Glomerular visceral epithelial cell (primary cell): ENCODE measurements around the gene OR8J3.
"Not testable (repeated sequence)": the region's sequence is repeated elsewhere in the genome, so short reads cannot be mapped to it uniquely, and the experiment has no call there.

ENCODE experiments used
- DNase-seq: peaks from one replicate; pipeline ENCODE4 v3.0.0-alpha.2; 2016; ENCODE audit errors: extremely low spot score

OR8J3 gene, protein sequence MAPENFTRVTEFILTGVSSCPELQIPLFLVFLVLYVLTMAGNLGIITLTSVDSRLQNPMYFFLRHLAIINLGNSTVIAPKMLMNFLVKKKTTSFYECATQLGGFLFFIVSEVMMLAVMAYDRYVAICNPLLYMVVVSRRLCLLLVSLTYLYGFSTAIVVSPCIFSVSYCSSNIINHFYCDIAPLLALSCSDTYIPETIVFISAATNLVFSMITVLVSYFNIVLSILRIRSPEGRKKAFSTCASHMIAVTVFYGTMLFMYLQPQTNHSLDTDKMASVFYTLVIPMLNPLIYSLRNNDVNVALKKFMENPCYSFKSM

DNA sequence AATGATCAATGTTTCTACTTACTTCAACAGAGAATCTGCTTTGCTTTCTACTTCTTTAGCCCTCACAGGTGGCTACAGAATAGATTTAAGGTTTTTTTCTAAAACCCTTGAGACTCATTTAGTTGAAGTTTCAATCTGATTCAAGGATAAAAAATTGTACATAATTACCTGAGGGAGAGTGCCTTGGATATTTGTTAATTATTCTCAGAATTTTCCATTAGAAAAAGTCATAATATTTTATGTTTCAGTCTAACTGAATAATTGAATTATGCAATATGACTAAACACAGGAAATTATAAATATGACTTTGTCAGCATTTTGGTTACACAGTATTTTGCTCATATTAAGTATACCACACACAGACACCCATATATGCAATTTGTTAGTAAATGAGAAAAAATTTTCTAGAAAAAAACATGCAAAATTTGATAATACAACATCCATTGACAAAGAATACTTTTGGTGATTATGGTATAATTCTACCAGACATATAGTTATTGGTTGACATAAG lies at the start of gene OR8J3:
OR8J3 (minus strand) TSS at position 51 of the 511 bp plus-strand sequence. CDS start 2,483 bp downstream, outside the sequence.
- DNase-seq: no peak

DNA sequence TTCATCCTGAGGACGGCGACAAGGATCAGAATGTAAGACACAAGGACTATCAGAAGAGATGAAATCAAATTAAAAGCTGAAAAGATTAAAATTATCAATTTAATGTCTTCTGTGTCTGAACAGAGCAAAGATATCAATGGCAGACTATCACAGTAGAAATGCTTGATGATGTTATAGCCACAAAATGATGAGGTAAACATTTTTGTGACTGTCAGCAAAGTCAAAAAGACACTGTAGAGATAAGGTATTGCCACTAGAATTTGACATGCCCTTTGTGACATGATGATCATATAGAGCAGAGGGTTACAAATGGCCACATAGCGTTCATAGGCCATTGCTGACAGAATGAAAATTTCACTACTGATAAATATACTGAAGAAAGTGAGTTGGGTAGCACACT lies 48.6 kb upstream of the OR8J3 start:
- DNase-seq: no peak

DNA sequence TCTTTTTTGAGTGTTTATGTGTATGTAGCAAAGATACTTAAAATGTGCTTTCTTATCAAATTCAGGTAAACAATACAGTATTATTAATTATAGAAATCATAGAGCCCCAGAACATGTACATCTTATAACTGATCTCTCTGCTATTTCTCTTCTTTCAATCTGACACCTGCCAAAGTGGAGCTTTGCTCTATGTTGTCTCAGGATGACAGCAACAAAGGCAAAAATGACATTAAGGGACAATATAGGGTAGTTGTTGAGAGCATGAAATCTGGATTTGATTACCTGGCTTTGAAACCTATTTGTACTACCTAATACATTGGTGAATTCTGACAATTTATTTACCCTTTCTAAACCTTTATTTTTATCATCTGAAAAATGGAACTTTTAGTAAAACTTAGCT lies 43.5 kb upstream of the OR8J3 start:
- no peak for DNase-seq

DNA sequence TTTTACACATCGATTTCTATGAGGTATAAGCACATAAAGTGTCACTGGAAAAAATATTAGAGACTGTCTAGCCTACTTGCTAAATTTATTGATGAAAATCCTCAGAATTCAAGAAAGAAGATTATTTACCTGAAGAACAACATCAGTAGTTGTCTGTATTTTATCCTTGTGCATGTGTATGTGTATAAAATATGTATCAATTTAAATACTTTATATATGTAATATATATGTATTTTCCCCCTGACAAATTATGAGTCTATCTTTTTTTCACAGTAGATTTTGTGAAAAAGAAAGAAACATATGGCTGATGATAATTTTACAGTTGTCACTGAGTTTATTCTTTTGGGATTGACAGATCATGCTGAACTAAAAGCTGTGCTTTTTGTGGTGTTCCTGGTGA lies 36.3 kb upstream of the OR8J3 start, which contains the start of gene OR5J2:
OR5J2 (plus strand) TSS at position 301 of the 400 bp plus-strand sequence; CDS start at position 301, 0 bp downstream.
- DNase-seq: no peak

DNA sequence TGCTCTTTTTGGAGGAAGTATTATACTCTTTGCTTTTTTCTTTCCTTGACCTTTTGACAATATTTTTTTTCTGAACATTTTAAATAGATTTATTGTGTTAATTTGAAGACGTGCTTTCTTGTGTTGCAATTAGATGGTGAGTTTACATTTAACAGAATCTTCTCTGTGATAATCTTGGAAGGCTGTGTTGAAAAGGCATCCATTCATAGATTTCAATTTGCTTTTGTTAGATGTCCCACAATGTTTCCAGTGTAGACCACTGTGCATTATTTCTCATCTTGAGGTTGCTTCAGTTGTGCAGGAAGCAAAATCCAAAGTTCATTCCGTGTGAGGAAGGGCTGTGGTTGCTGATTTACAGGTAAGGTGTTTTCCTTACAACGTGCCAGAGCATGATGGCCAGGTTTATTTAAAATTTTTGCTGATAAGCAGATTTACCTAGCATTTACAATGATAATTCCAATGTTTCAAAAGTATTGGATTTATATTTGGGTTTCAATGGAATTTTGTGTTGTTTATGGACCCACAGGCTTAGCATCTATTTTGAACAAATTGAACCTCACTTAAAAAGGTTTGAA lies 32.3 kb upstream of the OR8J3 start:
- DNase-seq: no peak

DNA sequence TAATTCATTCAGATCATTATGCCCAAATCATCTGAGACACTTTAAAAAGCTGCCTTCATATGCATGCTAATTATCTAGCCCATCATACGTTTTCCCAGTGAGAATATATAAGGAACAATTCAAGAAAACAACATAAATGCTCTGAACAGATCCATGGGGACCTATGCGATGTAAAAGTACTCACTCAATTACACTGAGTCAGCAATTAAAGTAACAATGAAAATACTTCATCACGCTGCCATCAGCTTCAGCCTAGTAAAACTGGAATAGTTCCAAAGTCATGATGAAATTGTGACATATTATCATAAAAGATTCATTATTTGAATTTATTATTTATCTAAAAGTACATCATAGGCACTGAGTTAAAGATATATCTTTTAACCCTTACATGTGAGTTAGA lies 23.8 kb upstream of the OR8J3 start:
- no peak for DNase-seq

DNA sequence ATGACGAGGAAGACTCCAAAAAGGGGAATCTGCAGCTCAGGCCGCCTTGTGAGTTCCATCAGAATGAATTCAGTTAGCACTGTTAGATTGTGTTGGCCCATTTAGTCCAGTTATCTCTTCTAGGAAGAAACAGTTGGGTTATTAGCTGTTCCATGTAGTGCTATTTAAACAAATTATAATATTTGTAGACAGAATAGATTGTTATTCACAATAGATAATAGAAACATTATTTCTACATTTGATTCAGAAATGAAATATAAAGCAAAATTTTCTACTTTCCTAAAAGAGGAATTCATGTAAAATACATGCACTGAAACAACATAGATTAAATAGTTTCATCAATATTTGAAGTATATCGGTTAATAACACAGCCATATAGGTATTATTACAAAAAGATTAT lies 20.2 kb upstream of the OR8J3 start, which contains the start of gene OR8K5:
OR8K5 (minus strand) TSS at position 101 of the 400 bp plus-strand sequence; CDS start at position 101, 0 bp downstream.
- DNase-seq: no peak

DNA sequence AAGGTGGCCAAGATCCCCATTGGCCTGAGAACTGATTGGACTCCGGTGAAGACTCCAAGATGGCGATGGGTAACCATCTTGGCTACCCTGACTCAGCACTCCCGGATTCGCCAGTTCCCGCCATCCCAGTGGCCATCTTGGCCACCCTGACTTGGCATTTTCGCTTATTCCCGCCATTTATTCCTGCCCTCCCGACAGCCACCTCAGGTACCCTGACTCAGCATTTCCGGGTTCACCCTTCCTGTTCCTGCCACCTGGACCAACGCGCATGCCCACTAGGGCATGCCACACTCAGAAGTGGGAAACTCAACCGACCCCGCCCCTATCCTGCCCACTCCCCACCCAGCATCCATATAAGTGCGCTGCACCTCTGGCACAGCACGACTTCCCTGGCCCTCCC lies 12.3 kb upstream of the OR8J3 start:
- DNase-seq: no peak

DNA sequence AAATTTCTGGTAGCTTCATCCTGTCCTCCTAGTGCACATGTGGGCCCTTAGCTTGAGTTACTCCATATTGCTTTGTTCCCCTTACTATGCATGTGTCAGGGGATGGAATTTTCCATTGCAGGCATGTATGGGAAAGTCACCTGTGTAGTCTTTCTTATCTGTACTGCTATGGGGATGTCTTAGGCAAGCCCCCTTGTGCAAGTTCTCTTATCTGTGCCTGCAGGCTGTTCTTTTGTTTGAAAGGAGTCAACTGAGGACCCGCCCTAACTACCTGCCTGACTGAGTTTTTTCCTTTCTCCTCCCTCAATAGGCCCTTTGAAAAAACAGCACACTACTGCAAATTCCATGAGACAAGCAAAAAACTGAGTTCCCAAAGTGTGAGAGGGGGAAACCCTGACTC lies 11.4 kb upstream of the OR8J3 start:
- DNase-seq: no peak

DNA sequence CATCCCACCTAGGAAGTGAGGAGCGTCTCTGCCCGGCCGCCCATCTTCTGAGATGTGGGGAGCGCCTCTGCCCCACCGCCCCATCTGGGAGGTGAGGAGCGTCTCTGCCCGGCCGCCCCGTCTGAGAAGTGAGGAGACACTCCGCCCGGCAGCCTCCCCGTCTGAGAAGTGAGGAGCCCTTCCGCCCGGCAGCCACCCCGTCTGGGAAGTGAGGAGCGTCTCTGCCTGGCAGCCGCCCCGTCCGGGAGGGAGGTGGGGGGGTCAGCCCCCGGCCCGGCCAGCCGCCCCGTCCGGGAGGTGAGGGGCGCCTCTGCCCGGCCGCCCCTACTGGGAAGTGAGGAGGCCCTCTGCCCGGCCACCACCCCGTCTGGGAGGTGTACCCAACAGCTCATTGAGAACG lies 3.7 kb upstream of the OR8J3 start:
- DNase-seq: not testable (repeated sequence)

DNA sequence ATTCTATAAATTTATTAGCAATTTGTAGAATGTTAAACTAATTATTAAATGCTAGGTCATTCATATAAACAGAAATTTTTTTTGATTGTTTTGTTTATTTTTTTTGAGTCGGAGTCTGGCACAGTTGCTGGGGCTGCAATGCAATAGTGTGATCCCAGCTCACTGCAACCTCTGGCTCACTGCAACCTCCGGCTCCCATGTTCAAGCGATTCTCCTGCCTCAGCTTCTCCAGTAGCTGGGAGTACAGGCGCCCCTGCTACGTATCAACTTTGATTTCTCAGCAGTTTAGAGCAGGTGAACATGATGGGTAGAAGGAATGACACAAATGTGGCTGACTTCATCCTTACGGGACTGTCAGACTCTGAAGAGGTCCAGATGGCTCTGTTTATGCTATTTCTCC lies 17.9 kb downstream of the OR8J3 start, which contains the start of gene OR8H3:
OR8H3 (plus strand) TSS at position 301 of the 400 bp plus-strand sequence; CDS start at position 301, 0 bp downstream.
- DNase-seq: no peak

DNA sequence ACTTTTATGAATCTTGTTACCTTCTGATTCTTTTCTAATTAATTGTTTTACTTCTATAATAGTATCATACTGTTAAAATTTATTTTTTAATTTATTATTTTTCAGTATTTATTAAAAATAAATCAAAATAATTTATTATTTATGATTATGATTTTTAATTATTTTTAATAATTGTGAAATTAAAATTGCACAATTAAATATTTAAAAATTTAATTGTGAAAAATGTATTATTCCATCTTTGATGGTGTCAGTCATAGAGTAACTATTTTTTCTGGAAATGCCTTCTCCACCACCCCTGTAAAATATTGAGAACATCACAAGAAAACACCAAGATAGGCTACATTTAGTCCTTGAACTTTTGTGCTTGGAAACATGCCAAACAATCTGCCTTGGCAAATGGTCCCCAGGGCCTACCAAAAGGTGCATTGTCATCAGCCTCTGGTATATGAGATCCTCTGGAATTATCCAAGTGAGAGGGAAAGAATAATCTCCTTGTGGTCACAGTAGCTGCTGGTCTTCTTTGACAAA lies 36.7 kb downstream of the OR8J3 start, which contains the start of gene OR8H2:
OR8H2 (plus strand) TSS at position 478 of the 528 bp plus-strand sequence. CDS start 1,356 bp downstream, outside the sequence.
- DNase-seq: no peak

DNA sequence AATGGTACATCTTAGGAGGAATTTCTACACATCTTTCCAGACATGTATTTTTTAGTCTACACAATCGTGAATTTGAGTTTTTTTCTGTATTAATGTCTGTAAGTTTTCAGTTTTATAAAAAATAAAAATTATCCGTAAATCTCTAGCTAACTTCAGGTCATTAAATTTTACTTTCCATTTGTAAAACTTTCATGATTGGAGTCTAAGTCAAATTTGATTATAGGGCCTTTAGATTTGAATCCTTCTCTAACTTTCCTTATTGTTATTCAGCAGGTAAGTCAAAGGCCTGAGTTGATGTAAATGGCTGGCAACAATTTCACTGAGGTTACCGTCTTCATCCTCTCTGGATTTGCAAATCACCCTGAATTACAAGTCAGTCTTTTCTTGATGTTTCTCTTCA lies 47.0 kb downstream of the OR8J3 start, which contains the start of gene OR8I2:
OR8I2 (plus strand) TSS at position 301 of the 400 bp plus-strand sequence; CDS start at position 301, 0 bp downstream.
- no peak for DNase-seq

DNA sequence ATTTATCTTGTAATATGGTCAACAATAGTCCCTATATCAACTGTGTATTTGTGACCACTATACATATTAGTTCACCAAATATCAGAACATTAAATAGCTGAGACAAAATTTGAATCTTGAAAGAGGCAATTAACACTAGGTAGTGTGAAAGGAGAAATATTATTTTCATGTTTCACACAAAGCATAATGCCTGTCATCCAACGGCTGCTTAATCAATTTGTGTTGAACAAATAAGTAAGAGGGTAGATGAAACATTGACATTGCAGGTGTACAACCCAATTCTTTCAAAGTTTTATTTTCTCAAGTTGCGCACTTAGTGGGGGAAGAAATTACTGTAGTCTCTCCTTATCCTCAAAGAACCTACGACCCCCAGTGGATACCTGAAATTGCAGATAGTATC lies 50.3 kb downstream of the OR8J3 start:
- DNase-seq: no peak
